ENCODE measurements around the gene PROSER3.

PROSER3 gene

DNA sequence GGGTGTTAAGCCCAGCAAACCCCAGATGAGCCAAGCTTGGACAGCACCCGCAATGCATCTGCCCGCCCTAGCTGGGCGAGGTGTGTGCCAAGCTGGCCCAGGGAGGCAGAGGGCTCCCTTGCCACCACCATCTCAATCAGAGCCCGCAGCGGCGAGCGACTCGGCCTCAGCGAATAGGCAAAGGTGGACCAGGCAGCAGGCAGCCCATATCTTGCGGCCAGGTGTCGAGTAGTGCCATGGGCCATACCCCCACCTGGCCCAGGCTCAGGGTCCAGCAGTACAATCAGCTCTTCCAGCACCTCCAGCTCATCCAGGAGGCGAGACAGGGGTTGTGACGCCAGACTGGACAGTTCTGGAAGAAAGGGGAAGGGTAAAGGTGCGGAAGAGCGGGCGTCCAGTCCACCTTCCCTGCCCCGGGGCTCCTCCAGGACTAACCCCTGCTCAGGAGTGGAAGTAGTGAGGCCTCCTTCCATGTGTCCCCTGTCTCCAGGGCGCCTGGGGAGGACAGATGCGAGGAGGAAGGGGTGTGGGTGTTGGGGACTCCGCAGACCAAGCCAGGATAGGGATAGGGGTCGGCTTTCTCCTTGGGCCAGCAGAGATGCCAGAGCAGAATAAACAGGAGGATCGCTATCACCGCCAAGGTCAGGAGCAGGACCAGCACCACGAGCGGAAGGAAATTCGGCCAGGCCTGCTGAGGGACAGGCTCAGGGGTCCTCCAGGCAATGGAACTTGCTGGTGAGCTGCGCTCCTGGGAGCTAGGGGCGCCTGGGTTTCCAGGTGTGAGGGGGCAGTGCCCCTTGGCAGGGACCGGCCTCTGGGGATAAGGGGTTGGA, 18.5 kb upstream of the PROSER3 start:
- no peak for TF ChIP-seq CREB1 (IDR thresholded peaks at IDR 0.05; ENCODE audit: low read depth)
- no peak for TF ChIP-seq USF1 (IDR thresholded peaks at IDR 0.05)
- TF ChIP-seq YY1 (IDR thresholded peaks at IDR 0.05; ENCODE audit: low read depth): no peak
- no peak for TF ChIP-seq REST (IDR thresholded peaks at IDR 0.05; ENCODE audit: low read depth)

DNA sequence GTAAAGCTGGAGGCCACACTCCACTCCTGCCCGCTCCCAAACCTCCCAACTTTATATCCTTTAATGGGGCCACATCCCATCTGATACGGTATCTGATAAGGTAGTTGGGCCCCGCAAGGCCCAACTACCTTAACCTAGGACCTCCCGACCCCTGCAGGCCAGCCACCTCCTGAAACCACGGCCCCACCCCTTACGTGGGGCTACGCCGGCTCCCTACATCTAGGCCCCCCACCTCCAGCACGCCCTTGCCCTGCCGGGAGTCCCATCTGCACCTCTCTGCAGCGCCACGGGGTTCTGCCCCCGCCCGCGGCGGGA, 17.9 kb upstream of the PROSER3 start:
- no peak for TF ChIP-seq EP300 (IDR thresholded peaks at IDR 0.05; ENCODE audit: borderline replicate concordance)
- TF ChIP-seq YY1 (IDR thresholded peaks at IDR 0.05; ENCODE audit: low read depth): no peak
- TF ChIP-seq REST (IDR thresholded peaks at IDR 0.05; ENCODE audit: low read depth): no peak
- no peak for TF ChIP-seq USF1 (IDR thresholded peaks at IDR 0.05)
- TF ChIP-seq TEAD4 (IDR thresholded peaks at IDR 0.05): no peak
- no peak for TF ChIP-seq TCF12 (IDR thresholded peaks at IDR 0.05; ENCODE audit: low read depth)
- no peak for TF ChIP-seq TAF1 (IDR thresholded peaks at IDR 0.05; ENCODE audit: low read depth)
- no peak for TF ChIP-seq FOXM1 (IDR thresholded peaks at IDR 0.05; ENCODE audit: borderline replicate concordance, low read depth)
- no peak for TF ChIP-seq EGR1 (IDR thresholded peaks at IDR 0.05)

DNA sequence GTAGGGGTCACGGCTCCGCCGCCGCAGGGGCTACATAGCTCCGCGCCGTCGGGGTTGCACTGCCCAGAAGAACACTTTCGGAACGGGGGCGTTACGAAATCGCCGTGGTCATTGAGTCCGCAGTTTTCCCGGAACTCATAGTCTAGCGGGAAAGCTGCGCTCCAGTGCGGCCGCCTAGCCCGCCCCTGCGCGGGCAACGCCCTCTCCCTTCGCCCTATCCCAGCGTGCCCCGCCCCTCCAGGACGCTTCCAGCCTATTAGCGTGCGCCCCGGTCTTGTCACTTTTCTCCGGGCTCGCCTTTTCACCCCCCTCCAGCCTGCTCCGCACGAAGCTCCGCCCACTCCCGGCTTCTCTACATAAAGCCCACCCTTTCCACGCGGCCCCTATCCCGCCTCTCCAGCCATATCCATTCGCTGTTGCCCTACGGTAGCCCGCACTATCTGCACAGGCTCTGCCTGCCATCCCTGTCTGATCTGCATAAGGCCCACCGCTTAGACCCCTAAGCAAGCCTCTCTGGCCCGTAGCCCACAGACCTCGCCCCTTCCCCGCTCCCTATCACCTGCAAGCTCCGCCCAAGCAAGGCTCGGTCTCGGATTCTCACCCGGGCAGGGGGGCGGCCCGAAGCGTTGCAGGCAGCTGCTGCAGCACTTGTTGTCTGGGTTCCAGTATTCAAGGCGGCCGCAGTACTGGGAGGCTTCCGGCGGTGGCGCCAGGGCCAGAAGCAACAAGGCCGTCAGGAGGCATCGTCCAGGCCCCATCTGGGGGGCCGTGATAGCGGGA, 17.4 kb upstream of the PROSER3 start:
- no peak for TF ChIP-seq YY1 (IDR thresholded peaks at IDR 0.05; ENCODE audit: low read depth)
- peak; percentile 83; the same call in 1 of the 2 replicates for TF ChIP-seq ZBTB7A (IDR thresholded peaks at IDR 0.05; ENCODE audit: low read depth)
- TF ChIP-seq REST (IDR thresholded peaks at IDR 0.05; ENCODE audit: low read depth): no peak
- TF ChIP-seq CREB1 (IDR thresholded peaks at IDR 0.05; ENCODE audit: low read depth): no peak
- TF ChIP-seq EGR1 (IDR thresholded peaks at IDR 0.05): 0 out of 2 replicates have a peak, but pooled peaks have one; percentile 27
- TF ChIP-seq RAD21 (IDR thresholded peaks at IDR 0.05; ENCODE audit: low read depth): peak; percentile 9; the same call in 1 of the 2 replicates
- TF ChIP-seq CEBPB (IDR thresholded peaks at IDR 0.05): peak; percentile 89
- no peak for TF ChIP-seq EP300 (IDR thresholded peaks at IDR 0.05; ENCODE audit: borderline replicate concordance)
- TF ChIP-seq NFIC (IDR thresholded peaks at IDR 0.05): peak; percentile 34; the same call in 1 of the 2 replicates
- TF ChIP-seq TCF12 (IDR thresholded peaks at IDR 0.05; ENCODE audit: low read depth): no peak; the same call in 1 of the 2 replicates
- peak; percentile 79 for TF ChIP-seq MAX (IDR thresholded peaks at IDR 0.05)
- TF ChIP-seq TEAD4 (IDR thresholded peaks at IDR 0.05): peak; percentile 15; the same call in 1 of the 2 replicates
- 0 out of 2 replicates have a peak, but pooled peaks have one; percentile 24 for TF ChIP-seq TAF1 (IDR thresholded peaks at IDR 0.05; ENCODE audit: low read depth)
- TF ChIP-seq FOXM1 (IDR thresholded peaks at IDR 0.05; ENCODE audit: borderline replicate concordance, low read depth): no peak
- TF ChIP-seq USF1 (IDR thresholded peaks at IDR 0.05): no peak

- no peak for TF ChIP-seq TCF12 (IDR thresholded peaks at IDR 0.05; ENCODE audit: low read depth)
- no peak for TF ChIP-seq TEAD4 (IDR thresholded peaks at IDR 0.05)
- TF ChIP-seq EP300 (IDR thresholded peaks at IDR 0.05; ENCODE audit: borderline replicate concordance): no peak
- no peak for TF ChIP-seq ZBTB7A (IDR thresholded peaks at IDR 0.05; ENCODE audit: low read depth)
- TF ChIP-seq YY1 (IDR thresholded peaks at IDR 0.05; ENCODE audit: low read depth): no peak
- TF ChIP-seq RAD21 (IDR thresholded peaks at IDR 0.05; ENCODE audit: low read depth): no peak
- no peak for TF ChIP-seq USF1 (IDR thresholded peaks at IDR 0.05)
- no peak for TF ChIP-seq FOXM1 (IDR thresholded peaks at IDR 0.05; ENCODE audit: borderline replicate concordance, low read depth)
- TF ChIP-seq EGR1 (IDR thresholded peaks at IDR 0.05): no peak
- TF ChIP-seq TAF1 (IDR thresholded peaks at IDR 0.05; ENCODE audit: low read depth): no peak
- TF ChIP-seq CEBPB (IDR thresholded peaks at IDR 0.05): no peak
- no peak for TF ChIP-seq CREB1 (IDR thresholded peaks at IDR 0.05; ENCODE audit: low read depth)
- no peak for TF ChIP-seq MAX (IDR thresholded peaks at IDR 0.05)
- TF ChIP-seq REST (IDR thresholded peaks at IDR 0.05; ENCODE audit: low read depth): no peak
- no peak for TF ChIP-seq NFIC (IDR thresholded peaks at IDR 0.05)
These were observed 16.8 kb upstream of the PROSER3 start for GRCh38 chr19:35741203-35741515.

All from Ishikawa (cell line).